DND-41 (cell line): ENCODE data around the gene CEACAM3.

Experiments used
- ATAC-seq: fragments of 200-7000 bp; cut with Tn5 transposase; 3 replicates; pipeline ENCODE4 v1.9.1; 2021; ENCODE audit warnings: low read depth; ENCODE audit not compliant: insufficient read depth
- DNase-seq: peaks from one replicate; pipeline ENCODE4 v3.0.0-alpha.2; 2020
- H2AFZ ChIP-seq: 2 replicates; pipeline ENCODE4 v1.6.0; 2012; ENCODE audit warnings: low read depth, low read length
- H3K27ac ChIP-seq: 2 replicates; pipeline ENCODE4 v1.5.1; 2012; ENCODE audit warnings: low read length, inconsistent platforms
- H3K27me3 ChIP-seq: fragments of 200-600 bp; sonication (generic); 2 replicates; pipeline ENCODE4 v1.6.0; 2012; ENCODE audit warnings: low read length, mild to moderate bottlenecking, inconsistent platforms; ENCODE audit not compliant: insufficient read depth, poor library complexity
- H3K36me3 ChIP-seq: 2 replicates; pipeline ENCODE4 v1.5.1; 2012; ENCODE audit warnings: low read length, inconsistent platforms; ENCODE audit not compliant: insufficient read depth
- H3K4me1 ChIP-seq: 2 replicates; pipeline ENCODE4 v1.5.1; 2012; ENCODE audit warnings: mild to moderate bottlenecking, low read length; ENCODE audit not compliant: insufficient read depth
- H3K4me2 ChIP-seq: 2 replicates; pipeline ENCODE4 v1.6.0; 2012; ENCODE audit warnings: mild to moderate bottlenecking, moderate library complexity, low read length, inconsistent platforms; ENCODE audit not compliant: insufficient read depth
- H3K4me3 ChIP-seq, 2 experiments: fragments of 200-600 bp in 1 of 2; shearing (Covaris generic) in 1 of 2; 2 replicates each; pipeline ENCODE4 v1.5.1; 2012 to 2016; ENCODE audit warnings: inconsistent platforms in 2 of 2, low read length in 2 of 2, mild to moderate bottlenecking in 2 of 2, low read depth in 1 of 2, moderate library complexity in 1 of 2
- H3K79me2 ChIP-seq: 2 replicates; pipeline ENCODE4 v1.6.0; 2012; ENCODE audit warnings: low read length, inconsistent platforms; ENCODE audit not compliant: insufficient read depth
- H3K9ac ChIP-seq: 2 replicates; pipeline ENCODE4 v1.6.0; 2012; ENCODE audit warnings: low read depth, mild to moderate bottlenecking, inconsistent platforms, low read length, moderate library complexity
- H3K9me3 ChIP-seq: 2 replicates; pipeline ENCODE4 v1.5.1; 2012; ENCODE audit warnings: low read length, moderate library complexity, mild to moderate bottlenecking, inconsistent platforms; ENCODE audit not compliant: insufficient read depth, severe bottlenecking
- H4K20me1 ChIP-seq: 2 replicates; pipeline ENCODE4 v1.6.0; 2012; ENCODE audit warnings: low read length; ENCODE audit not compliant: insufficient read depth
- EZH2 ChIP-seq: IDR thresholded peaks from 3 replicates; pipeline ENCODE4 v1.6.1; 2012; ENCODE audit warnings: borderline replicate concordance, low read depth, mild to moderate bottlenecking, moderate library complexity, low read length, inconsistent platforms; ENCODE audit not compliant: severe bottlenecking
- TF ChIP-seq, protein P1 (sequence below): IDR thresholded peaks from 2 replicates; pipeline ENCODE4 v1.5.1; 2012; ENCODE audit warnings: borderline replicate concordance, low read length, moderate library complexity, mild to moderate bottlenecking; ENCODE audit not compliant: poor library complexity, severe bottlenecking; ENCODE audit errors: extremely low read depth

CEACAM3 gene

DNA sequence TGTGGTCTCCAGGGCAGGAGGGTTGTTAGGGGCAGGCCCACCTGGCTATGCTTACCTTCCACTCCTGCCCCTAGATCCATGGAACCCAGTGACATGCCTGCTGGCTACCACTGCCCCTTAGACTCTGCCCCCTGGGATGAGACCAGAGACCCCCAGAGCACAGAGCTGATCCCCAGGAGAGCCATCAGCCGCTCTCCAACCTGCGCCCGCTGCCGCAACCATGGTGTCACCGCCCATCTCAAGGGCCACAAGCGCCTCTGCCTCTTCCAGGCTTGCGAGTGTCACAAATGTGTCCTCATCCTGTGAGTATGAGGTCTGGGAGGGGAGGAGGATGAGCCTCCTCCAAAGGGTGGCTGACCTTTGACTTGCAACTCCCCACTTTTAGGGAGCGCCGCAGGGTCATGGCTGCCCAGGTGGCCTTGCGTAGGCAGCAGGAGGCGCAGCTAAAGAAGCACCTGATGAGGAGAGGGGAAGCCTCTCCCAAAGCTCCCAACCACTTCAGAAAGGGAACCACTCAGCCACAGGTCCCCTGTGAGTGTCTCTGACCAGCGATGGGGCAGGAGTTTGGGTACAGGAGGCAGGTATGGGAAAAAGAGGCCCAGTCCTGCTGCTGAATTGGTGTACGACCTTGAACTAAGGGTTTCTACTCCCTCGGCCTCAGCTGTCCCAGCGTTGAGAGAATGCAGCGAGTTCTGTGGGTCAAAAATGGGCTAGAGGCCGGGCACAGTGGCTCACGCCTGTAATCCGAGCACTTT lies 51.1 kb downstream of the CEACAM3 start:
- no peak for ATAC-seq
- TF ChIP-seq, protein P1, sequence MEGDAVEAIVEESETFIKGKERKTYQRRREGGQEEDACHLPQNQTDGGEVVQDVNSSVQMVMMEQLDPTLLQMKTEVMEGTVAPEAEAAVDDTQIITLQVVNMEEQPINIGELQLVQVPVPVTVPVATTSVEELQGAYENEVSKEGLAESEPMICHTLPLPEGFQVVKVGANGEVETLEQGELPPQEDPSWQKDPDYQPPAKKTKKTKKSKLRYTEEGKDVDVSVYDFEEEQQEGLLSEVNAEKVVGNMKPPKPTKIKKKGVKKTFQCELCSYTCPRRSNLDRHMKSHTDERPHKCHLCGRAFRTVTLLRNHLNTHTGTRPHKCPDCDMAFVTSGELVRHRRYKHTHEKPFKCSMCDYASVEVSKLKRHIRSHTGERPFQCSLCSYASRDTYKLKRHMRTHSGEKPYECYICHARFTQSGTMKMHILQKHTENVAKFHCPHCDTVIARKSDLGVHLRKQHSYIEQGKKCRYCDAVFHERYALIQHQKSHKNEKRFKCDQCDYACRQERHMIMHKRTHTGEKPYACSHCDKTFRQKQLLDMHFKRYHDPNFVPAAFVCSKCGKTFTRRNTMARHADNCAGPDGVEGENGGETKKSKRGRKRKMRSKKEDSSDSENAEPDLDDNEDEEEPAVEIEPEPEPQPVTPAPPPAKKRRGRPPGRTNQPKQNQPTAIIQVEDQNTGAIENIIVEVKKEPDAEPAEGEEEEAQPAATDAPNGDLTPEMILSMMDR: no peak
- TF ChIP-seq EZH2: no peak

DNA sequence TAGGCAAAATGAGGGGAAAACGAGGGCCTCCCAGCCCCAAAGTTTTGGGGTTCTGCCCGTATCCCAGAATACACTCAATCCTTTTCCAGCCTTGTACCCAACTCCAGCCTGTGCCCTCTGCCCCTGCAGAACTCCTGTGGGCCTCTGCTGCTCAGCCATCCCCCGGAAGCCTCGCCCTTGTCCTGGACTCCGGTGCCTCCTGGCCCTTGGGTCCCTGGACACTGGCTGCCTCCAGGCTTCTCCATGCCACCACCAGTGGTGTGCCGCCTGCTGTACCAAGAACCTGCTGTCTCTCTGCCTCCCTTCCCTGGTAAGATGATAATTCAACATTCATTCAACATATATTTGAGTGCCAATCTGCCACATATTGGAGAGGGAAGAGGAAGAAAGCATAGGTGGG lies 52.3 kb downstream of the CEACAM3 start:
- Histone ChIP-seq H3K79me2 (no peaks in the 10 kb centered on the region), H2AFZ (no peak overlapping the region)
- TF ChIP-seq EZH2: no peak
- TF ChIP-seq, protein P1: no peak

More for the DNA sequence above, 51.1 kb downstream of the CEACAM3 start:
- no peaks in the 10 kb centered on the region for H3K79me2 ChIP-seq
- H3K36me3 ChIP-seq: no peaks in the 10 kb centered on the region
- no peaks in the 10 kb centered on the region for H3K4me1 ChIP-seq
- peaks cover 25% of the 10 kb centered on the region for H3K27me3 ChIP-seq
- H3K4me3 ChIP-seq: no peak overlapping the region
- H4K20me1 ChIP-seq: no peaks in the 10 kb centered on the region
- no peak overlapping the region for H2AFZ ChIP-seq
- no peak overlapping the region for H3K9ac ChIP-seq
- no peak overlapping the region for H3K27ac ChIP-seq
- no peaks in the 10 kb centered on the region for H3K9me3 ChIP-seq
- DNase-seq: no peak
- no peak overlapping the region for H3K4me2 ChIP-seq

GRCh38 chr19:41849067-41849466 lies 52.7 kb downstream of the CEACAM3 start:
- TF ChIP-seq EZH2: no peak
- H3K9ac ChIP-seq: no peak overlapping the region
- H2AFZ ChIP-seq: no peak overlapping the region
- no peak overlapping the region for H3K4me3 ChIP-seq
- H3K4me2 ChIP-seq: no peak overlapping the region
- H3K9me3 ChIP-seq: no peaks in the 10 kb centered on the region
- H3K27ac ChIP-seq: no peak overlapping the region
- no peaks in the 10 kb centered on the region for H3K4me1 ChIP-seq
- peaks cover 41% of the 10 kb centered on the region for H3K27me3 ChIP-seq
- no peaks in the 10 kb centered on the region for H4K20me1 ChIP-seq
- DNase-seq (no peak), ATAC-seq (no peak)
- H3K36me3 ChIP-seq: no peaks in the 10 kb centered on the region
- no peaks in the 10 kb centered on the region for H3K79me2 ChIP-seq

More for the DNA sequence above, 52.3 kb downstream of the CEACAM3 start:
- DNase-seq (no peak), ATAC-seq (no peak)
- Histone ChIP-seq H3K4me2 (no peak overlapping the region), H3K27ac (no peak overlapping the region), H3K9me3 (no peaks in the 10 kb centered on the region), H3K4me1 (no peaks in the 10 kb centered on the region), H3K36me3 (no peaks in the 10 kb centered on the region), H3K27me3 (peaks cover 37% of the 10 kb centered on the region), H4K20me1 (no peaks in the 10 kb centered on the region), H3K9ac (no peak overlapping the region), H3K4me3 (no peak overlapping the region)

- Histone ChIP-seq H3K4me2 (no peak overlapping the region), H3K4me3 (no peak overlapping the region), H3K4me1 (no peaks in the 10 kb centered on the region), H4K20me1 (no peaks in the 10 kb centered on the region), H3K9ac (no peak overlapping the region), H3K27ac (no peak overlapping the region), H3K79me2 (no peaks in the 10 kb centered on the region), H3K36me3 (no peaks in the 10 kb centered on the region), H3K9me3 (no peaks in the 10 kb centered on the region), H3K27me3 (peaks cover 47% of the 10 kb centered on the region), H2AFZ (no peak overlapping the region)
- no peak for TF ChIP-seq EZH2
- TF ChIP-seq, protein P1: no peak
- DNase-seq: no peak
- no peak for ATAC-seq
Measured at GRCh38 chr19:41850381-41850780, 54.0 kb downstream of the CEACAM3 start.
